CD8-positive, alpha-beta memory T cell (primary cell): ENCODE results near the gene TBC1D22A. TPM values are rescaled to one million over a fixed set of nuclear protein-coding genes. Genes with fewer than 3 reads are reported as not detected.

Experiments used
- CTCF ChIA-PET: fragments of 350-600 bp; sonication (Branson Sonifier 250); formaldehyde crosslinking; loops from one replicate; lab custom pipeline; 2021; ENCODE audit warnings: antibody characterized with exemption; lab: Charles Lee
- POLR2A ChIA-PET: fragments of 350-600 bp; sonication (Branson Sonifier 250); formaldehyde crosslinking; loops from one replicate; lab custom pipeline; 2021; ENCODE audit warnings: antibody characterized with exemption; lab: Charles Lee
- DNase-seq, 5 donors: peaks; one replicate each; pipeline versions ENCODE4 v3.0.0 to v3.0.0-alpha.2; 2020 to 2022; ENCODE audit warnings: mixed read lengths in 1 of 5
- H3K27ac ChIP-seq: one replicate; pipeline ENCODE4 v1.7.0; 2013; ENCODE audit warnings: low read depth, mild to moderate bottlenecking, low read length, moderate library complexity
- H3K27me3 ChIP-seq: 2 replicates; pipeline ENCODE4 v1.7.0; 2013; ENCODE audit warnings: low read length, mild to moderate bottlenecking; ENCODE audit not compliant: insufficient read depth, poor library complexity, severe bottlenecking
- H3K36me3 ChIP-seq: 2 replicates; pipeline ENCODE4 v1.7.0; 2013; ENCODE audit warnings: mild to moderate bottlenecking, low read length, moderate library complexity; ENCODE audit not compliant: insufficient read depth
- H3K4me1 ChIP-seq: 2 replicates; pipeline ENCODE4 v1.7.0; 2013; ENCODE audit warnings: mild to moderate bottlenecking, low read length, moderate library complexity; ENCODE audit not compliant: insufficient read depth
- H3K4me3 ChIP-seq: 2 replicates; pipeline ENCODE4 v1.7.0; 2013; ENCODE audit warnings: mild to moderate bottlenecking, low read length
- H3K9me3 ChIP-seq: 2 replicates; pipeline ENCODE4 v1.7.0; 2013; ENCODE audit warnings: mild to moderate bottlenecking, low read length
- H3K27ac Mint-ChIP-seq, 8 donors: one replicate each; pipeline ENCODE4 v1.8.0; 2020 to 2021; ENCODE audit warnings: mixed read lengths in 8 of 8, mild to moderate bottlenecking in 6 of 8, inconsistent platforms in 3 of 8, moderate library complexity in 3 of 8
- H3K27me3 Mint-ChIP-seq, 2 donors: one replicate each; pipeline ENCODE4 v1.8.0; 2020 to 2021; ENCODE audit warnings: mixed read lengths in 2 of 2, mild to moderate bottlenecking in 1 of 2, moderate library complexity in 1 of 2
- H3K36me3 Mint-ChIP-seq, 3 donors: one replicate each; pipeline ENCODE4 v1.8.0; 2020 to 2021; ENCODE audit warnings: mixed read lengths in 3 of 3, inconsistent platforms in 1 of 3, mild to moderate bottlenecking in 1 of 3
- H3K4me1 Mint-ChIP-seq, 3 donors: one replicate each; pipeline ENCODE4 v1.8.0; 2020 to 2021; ENCODE audit warnings: mixed read lengths in 3 of 3, inconsistent platforms in 1 of 3, mild to moderate bottlenecking in 1 of 3
- H3K4me3 Mint-ChIP-seq, 7 donors: one replicate each; pipeline ENCODE4 v1.8.0; 2020 to 2021; ENCODE audit warnings: mixed read lengths in 7 of 7, mild to moderate bottlenecking in 6 of 7, moderate library complexity in 4 of 7, inconsistent platforms in 2 of 7
- H3K9me3 Mint-ChIP-seq, 5 donors: one replicate each; pipeline ENCODE4 v1.8.0; 2020 to 2022; ENCODE audit warnings: mixed read lengths in 5 of 5, mild to moderate bottlenecking in 3 of 5, moderate library complexity in 2 of 5, inconsistent platforms in 1 of 5
- polyA plus RNA-seq: library from polyadenylated mRNA; unstranded; fragments of 300-500 nt; fragmentation: Illumina TruSeq; gene quantifications from one replicate; pipeline ENCODE4 v1.2.3, GENCODE V29; 2021
- total RNA-seq, 2 experiments: library from RNA; stranded (reverse); gene quantifications; one replicate each; pipeline ENCODE4 v1.2.3, GENCODE V29; 2021

The TBC1D22A gene
- total and polyA plus RNA-seq, 3 experiments from 2014 or later, result 26.6 to 34.8 (median 34.0) TPM

DNA sequence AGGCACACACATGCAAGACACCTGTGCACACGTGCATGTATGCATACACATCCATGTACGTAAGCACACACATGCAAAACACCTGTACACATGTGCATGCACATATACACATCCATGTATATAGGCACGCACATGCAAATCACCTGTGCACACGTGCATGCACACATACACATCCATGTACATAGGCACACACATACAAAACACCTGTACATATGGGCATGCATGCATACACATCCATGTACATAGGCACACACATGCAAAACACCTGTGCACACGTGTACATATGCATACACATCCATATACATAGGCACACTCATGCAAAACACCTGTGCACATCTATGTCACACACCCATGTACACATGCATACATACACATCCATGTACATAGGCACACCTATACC is 458.3 kb downstream of the TBC1D22A start:
- peaks cover 2 to 8% of the 10 kb centered on the region in 2 donors for H3K27me3 Mint-ChIP-seq
- Histone ChIP-seq H3K4me3 (no peak overlapping the region), H3K4me1 (no peaks in the 10 kb centered on the region), H3K36me3 (no peaks in the 10 kb centered on the region), H3K9me3 (no peaks in the 10 kb centered on the region), H3K27me3 (no peaks in the 10 kb centered on the region), H3K27ac (no peak overlapping the region)
- H3K27ac Mint-ChIP-seq, result no peak overlapping the region
- DNase-seq, result no peak
- no peak overlapping the region for H3K4me3 Mint-ChIP-seq
- POLR2A ChIA-PET, result no interaction called here
- CTCF ChIA-PET, result no interaction called here
- no peaks in the 10 kb centered on the region for H3K9me3 Mint-ChIP-seq
- no peaks in the 10 kb centered on the region for H3K36me3 Mint-ChIP-seq
- no peaks in the 10 kb centered on the region for H3K4me1 Mint-ChIP-seq

DNA sequence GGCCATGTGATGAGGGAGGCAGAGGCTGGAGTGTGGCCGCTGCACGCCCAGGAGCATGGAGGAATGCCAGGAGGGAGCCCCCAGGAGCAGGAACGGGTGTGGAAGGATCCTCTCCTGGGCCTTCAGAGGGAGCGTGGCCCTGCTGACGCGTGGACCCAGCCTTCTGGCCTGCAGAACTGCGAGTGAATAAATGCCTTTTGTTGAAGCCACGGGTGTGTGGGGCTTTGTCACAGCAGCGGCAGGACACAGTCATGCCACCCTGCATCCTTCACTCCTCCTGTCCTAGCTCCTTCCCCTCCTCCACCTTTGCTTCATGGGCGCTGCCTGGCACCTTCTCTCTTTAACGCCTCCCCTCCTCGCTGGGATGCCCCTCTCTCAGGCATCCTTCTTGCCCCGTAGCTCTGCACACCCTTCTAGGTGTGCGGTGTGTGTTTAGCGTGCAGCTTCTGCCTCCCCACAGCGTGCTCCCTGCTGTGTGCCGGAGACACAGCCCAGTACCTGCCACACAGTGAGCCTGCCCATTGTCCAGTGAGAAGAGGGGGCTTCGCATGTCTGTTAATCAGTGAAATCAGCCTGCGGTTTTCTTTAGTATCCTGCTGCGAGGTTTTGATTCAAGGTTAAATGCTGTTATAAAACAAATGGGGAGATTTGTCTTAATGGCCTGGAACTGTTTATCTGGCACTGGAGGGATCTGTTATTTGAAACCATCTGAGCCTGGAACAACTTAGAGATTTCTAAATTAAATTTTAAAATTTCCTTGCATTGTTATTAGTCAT is 459.6 kb downstream of the TBC1D22A start:
- CTCF ChIA-PET, result no interaction called here
- Histone ChIP-seq H3K27ac (no peak overlapping the region), H3K9me3 (no peaks in the 10 kb centered on the region), H3K4me3 (no peak overlapping the region), H3K36me3 (no peaks in the 10 kb centered on the region), H3K4me1 (no peaks in the 10 kb centered on the region), H3K27me3 (no peaks in the 10 kb centered on the region)
- Mint-ChIP-seq H3K4me3 (no peak overlapping the region), H3K27me3 (peaks cover 3 to 12% of the 10 kb centered on the region in 2 donors), H3K27ac (no peak overlapping the region), H3K36me3 (no peaks in the 10 kb centered on the region), H3K4me1 (no peaks in the 10 kb centered on the region), H3K9me3 (no peaks in the 10 kb centered on the region)
- DNase-seq, result peak in 1 of 5 donors; percentile 20
- POLR2A ChIA-PET, result no interaction called here

Other genes starting within 250 kb of the TBC1D22A start
- under 1 TPM; 0.15 to 0.33 TPM for gene CELSR1, start 225.0 kb upstream of the TBC1D22A start, total RNA-seq
- 0.30 TPM for gene CELSR1, start 225.0 kb upstream of the TBC1D22A start, polyA plus RNA-seq
- gene GRAMD4, start 142.3 kb upstream of the TBC1D22A start, total RNA-seq, result 10 to 100 TPM; 25.3 to 33.0 TPM
- gene GRAMD4, start 142.3 kb upstream of the TBC1D22A start, polyA plus RNA-seq, result 7.6 TPM
- 10 to 100 TPM; 64.3 to 64.5 TPM for gene CERK, start 24.4 kb upstream of the TBC1D22A start, total RNA-seq
- gene CERK, start 24.4 kb upstream of the TBC1D22A start, polyA plus RNA-seq, result 108 TPM